Measurements from ENCODE around the gene ELMOD1. TPM values are rescaled to one million over a fixed set of nuclear protein-coding genes. Genes with fewer than 3 reads are reported as not detected.

The ELMOD1 gene
- total and polyA plus RNA-seq, 2 experiments from 2014 or later: 1.2 to 1.6 TPM

GRCh38 chr11:107707807-107708206 is 116.9 kb downstream of the ELMOD1 start:
- Mint-ChIP-seq H3K36me3 (ENCODE audit: low read depth) (no peaks in the 10 kb centered on the region), H3K27ac (no peak overlapping the region), H3K4me3 (no peak overlapping the region), H3K4me1 (peaks cover 13% of the 10 kb centered on the region), H3K9me3 (no peaks in the 10 kb centered on the region), H3K27me3 (ENCODE audit: insufficient read depth, low read depth, poor library complexity) (peaks cover 3% of the 10 kb centered on the region)
- Histone ChIP-seq H3K4me2 (peak overlapping the region; percentile 31; the same call in 1 of the 2 replicates), H3K27ac (ENCODE audit: low read depth) (no peak overlapping the region), H3K36me3 (ENCODE audit: insufficient read depth) (no peaks in the 10 kb centered on the region), H4K20me1 (replicated peaks; ENCODE audit: insufficient read depth) (no peaks in the 10 kb centered on the region), H3K9me2 (ENCODE audit: insufficient read depth) (no peaks in the 10 kb centered on the region), H2AFZ (no peak overlapping the region), H3K4me3 (no peak overlapping the region), H3F3A (replicated peaks; ENCODE audit: low read depth) (no peaks in the 10 kb centered on the region), H3K4me1 (ENCODE audit: insufficient read depth) (peaks cover 19% of the 10 kb centered on the region), H3K79me2 (replicated peaks; ENCODE audit: insufficient read depth) (no peaks in the 10 kb centered on the region), H3K27me3 (ENCODE audit: insufficient read depth) (peaks cover 15% of the 10 kb centered on the region)
- DNase-seq (ENCODE audit: low spot score): peak; percentile 74
- peak; percentile 92 for ATAC-seq
- TF ChIP-seq NANOG (IDR thresholded peaks at IDR 0.05; ENCODE audit: borderline replicate concordance) (peak; percentile 47; the same call in 1 of the 2 replicates), ZNF462 (CRISPR knock-in tag; IDR thresholded peaks at IDR 0.05) (peak; percentile 97), EZH2phosphoT487 (IDR thresholded peaks at IDR 0.05; ENCODE audit: unreplicated experiment) (no peak)

DNA sequence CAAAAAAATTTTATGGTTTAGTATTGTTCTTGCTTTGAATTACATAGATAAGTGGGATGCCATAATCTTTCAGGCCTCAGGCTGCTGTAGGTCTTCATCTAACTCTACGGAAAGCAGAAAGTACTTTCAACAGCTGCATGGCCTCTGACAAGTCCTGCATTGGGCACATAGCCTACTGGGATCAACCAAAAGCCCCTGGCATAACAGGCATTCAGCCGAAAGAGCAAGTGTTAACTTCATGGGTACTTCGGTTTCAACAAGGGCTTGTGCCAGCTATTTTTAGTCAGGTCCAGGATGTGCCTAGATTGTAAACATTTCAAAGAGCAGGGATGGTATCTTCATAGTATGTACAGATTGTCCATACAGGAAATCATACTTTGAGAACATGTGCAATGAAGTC is 117.8 kb downstream of the ELMOD1 start:
- peaks cover 16% of the 10 kb centered on the region for H3K4me1 Mint-ChIP-seq
- Histone ChIP-seq H3K27me3 (ENCODE audit: insufficient read depth) (peaks cover 15% of the 10 kb centered on the region), H3K4me2 (no peak overlapping the region), H3K79me2 (replicated peaks; ENCODE audit: insufficient read depth) (no peaks in the 10 kb centered on the region), H3K27ac (ENCODE audit: low read depth) (no peak overlapping the region), H3F3A (replicated peaks; ENCODE audit: low read depth) (no peaks in the 10 kb centered on the region), H3K4me1 (ENCODE audit: insufficient read depth) (peaks cover 19% of the 10 kb centered on the region), H3K36me3 (ENCODE audit: insufficient read depth) (no peaks in the 10 kb centered on the region), H4K20me1 (replicated peaks; ENCODE audit: insufficient read depth) (no peaks in the 10 kb centered on the region), H3K4me3 (no peak overlapping the region), H2AFZ (no peak overlapping the region), H3K9me2 (ENCODE audit: insufficient read depth) (no peaks in the 10 kb centered on the region)
- peaks cover 3% of the 10 kb centered on the region for H3K27me3 Mint-ChIP-seq (ENCODE audit: insufficient read depth, low read depth, poor library complexity)
- TF ChIP-seq CTCF (conservative IDR thresholded peaks at IDR 0.05; ENCODE audit: low read depth in 2 of 2): no peak
- no peak for TF ChIP-seq POLR2AphosphoS5 (IDR thresholded peaks at IDR 0.05; ENCODE audit: low read depth)
- TF ChIP-seq NANOG (IDR thresholded peaks at IDR 0.05; ENCODE audit: borderline replicate concordance): no peak
- TF ChIP-seq CREB1 (CRISPR knock-in tag; IDR thresholded peaks at IDR 0.05; ENCODE audit: low read depth): no peak
- TF ChIP-seq JUNB (IDR thresholded peaks at IDR 0.05; ENCODE audit: unreplicated experiment): no peak
- TF ChIP-seq STAT1 (IDR thresholded peaks at IDR 0.05; ENCODE audit: unreplicated experiment): no peak
- TF ChIP-seq ZNF331 (CRISPR knock-in tag; IDR thresholded peaks at IDR 0.05; ENCODE audit: low read depth): no peak
- ATAC-seq (no peak), DNase-seq (ENCODE audit: low spot score) (no peak)
- H3K36me3 Mint-ChIP-seq (ENCODE audit: low read depth): no peaks in the 10 kb centered on the region
- H3K27ac Mint-ChIP-seq: no peak overlapping the region
- no peak overlapping the region for H3K4me3 Mint-ChIP-seq
- no peaks in the 10 kb centered on the region for H3K9me3 Mint-ChIP-seq

All from GM23338 (cell line).